GM19099 (cell line): Measurements from ENCODE around the gene CSRP2.

Experiments used
- POLR2A ChIP-seq: IDR thresholded peaks from 3 replicates; pipeline ENCODE4 v1.6.1; 2011; ENCODE audit warnings: low read depth; ENCODE audit not compliant: insufficient read length; ENCODE audit errors: extremely low read depth

CSRP2 gene

GRCh38 chr12:76901628-76902380 lies 23.0 kb upstream of the CSRP2 start:
- TF ChIP-seq POLR2A: no peak

DNA sequence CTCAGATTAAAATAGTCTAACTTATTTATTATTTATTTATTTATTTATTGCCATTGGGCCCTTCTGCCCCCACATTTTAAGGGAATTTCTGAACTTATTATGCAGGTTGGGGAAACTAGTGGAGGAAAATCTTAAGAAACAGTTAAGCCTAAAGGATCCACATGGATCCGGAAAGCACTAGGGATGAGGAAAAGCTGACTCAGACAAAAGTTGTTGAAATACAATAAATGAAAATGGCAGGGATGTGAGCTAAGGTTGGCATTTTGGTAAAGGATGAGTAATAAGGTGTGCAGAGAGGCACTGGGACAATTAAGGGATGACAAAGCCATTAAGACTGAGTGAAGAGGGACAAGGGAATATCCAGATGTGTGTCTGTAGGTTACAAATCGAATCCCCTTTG lies 20.7 kb upstream of the CSRP2 start:
- no peak for TF ChIP-seq POLR2A

DNA sequence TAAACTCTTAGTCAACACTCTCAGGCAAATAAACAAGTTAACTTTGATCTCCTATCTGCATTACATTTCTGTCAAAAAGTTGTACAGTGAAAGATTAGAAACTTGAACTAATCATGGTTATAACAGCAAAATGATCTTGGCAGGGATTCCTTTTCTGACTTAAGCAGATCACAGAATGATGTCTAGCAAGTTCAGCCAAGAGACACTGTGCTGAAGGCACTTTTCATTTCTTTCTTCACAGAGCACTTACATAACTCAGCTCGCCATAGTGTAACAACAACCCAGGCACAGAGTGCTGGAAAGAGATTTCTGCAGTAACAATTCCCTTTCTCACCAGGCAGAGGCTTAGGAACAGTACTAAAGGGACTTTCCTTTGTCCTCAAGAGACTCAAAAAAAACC lies 19.6 kb upstream of the CSRP2 start:
- TF ChIP-seq POLR2A: no peak

- TF ChIP-seq POLR2A: no peak
Measured at GRCh38 chr12:76896274-76896673, 17.5 kb upstream of the CSRP2 start.

DNA sequence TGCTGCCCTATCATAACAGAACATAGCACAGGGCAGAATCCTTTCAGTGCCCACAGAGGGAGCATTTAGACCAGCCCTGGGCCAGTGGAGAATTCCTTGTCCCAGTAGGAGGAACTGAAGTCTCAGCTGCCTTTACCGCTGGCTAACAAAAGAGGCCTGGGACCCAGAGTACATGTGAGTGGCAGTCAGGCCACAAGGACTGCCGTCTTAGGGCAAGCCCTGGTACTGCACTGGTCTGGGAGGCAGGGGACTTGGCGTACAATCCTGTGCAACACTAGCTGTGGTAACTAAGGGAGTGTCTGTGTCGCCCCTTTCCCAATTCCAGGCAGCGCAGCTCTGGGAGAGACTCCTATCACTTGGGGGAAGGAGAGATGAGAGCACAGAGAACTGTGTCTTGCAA lies 17.0 kb upstream of the CSRP2 start:
- no peak for TF ChIP-seq POLR2A

DNA sequence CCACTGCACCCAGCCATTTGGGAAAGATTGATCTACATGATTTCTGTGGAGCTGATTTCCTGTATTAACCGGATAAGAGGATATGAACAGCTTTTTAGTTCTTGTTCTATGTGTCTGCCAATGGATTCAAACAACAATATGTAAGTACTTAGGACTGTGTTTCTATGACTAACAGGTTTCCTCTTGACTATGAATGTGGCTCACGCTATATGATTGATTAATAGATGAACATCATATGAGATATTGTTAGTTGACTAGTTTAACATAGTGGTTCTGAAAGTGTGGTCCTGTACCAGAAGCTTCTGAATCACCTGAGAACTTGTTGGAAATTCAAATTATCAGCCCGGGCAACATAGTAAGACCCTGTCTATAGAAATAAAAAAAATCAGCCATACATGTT lies 12.8 kb upstream of the CSRP2 start:
- TF ChIP-seq POLR2A: no peak

- TF ChIP-seq POLR2A: no peak
Measured at GRCh38 chr12:76890151-76891143, 11.6 kb upstream of the CSRP2 start.

DNA sequence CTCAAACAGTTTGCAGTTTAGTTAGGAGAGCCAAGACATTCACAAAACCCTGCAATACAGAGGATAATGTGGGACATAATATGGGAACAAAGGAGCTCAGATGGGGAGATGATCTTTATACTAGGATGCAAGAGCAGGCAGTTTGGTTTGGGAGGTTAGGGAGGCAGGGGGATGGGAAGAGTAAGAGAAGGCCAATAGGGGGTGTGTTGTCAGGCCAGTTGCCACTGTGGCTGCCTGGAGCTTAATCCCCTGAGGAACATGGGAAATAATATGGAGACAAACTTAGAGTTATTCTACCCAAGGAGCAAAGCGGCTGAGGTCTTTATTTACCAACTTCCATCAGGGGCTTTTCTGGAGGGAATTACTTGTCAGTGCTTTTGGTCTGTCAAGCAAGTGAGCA lies 10.0 kb upstream of the CSRP2 start:
- TF ChIP-seq POLR2A: no peak

DNA sequence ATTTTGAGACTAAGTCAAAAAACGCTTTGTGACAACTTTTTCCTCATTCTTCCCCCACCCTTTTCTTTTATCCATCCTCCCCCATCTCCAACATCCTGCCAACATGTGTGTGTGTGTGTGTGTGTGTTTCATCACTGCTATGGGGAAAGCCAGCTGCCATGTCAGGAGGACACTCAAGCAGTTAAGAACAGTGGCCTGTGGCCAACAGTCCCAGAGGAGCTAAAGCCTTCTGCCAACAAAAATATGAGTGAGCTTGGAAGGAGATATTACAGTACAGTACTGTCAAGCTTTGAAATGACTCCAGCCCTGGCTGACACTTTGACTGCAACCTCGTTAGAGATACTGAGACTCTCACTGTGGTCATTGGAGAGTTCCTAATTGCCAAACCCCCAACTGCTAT lies 5.0 kb upstream of the CSRP2 start:
- no peak for TF ChIP-seq POLR2A

- TF ChIP-seq POLR2A: no peak
Measured at GRCh38 chr12:76883151-76883550, 4.3 kb upstream of the CSRP2 start.

DNA sequence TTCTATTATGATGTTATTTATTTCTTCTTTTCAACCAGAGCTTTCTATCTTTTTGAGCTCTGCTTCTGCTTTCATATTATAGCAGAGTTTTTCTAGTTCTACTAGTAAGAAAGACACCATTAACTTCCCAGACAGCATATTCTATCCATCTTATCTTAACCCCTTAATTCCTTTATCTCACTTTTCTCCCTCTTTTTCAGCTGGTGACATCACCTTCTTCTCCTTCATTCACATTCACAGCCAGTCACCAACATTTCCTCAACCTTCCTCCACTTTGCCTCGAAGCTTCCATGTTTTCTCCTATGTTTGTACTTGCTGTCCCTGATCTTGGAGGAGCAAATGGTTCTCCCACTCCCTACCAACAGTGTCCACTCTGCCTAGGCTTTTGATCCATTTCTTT lies 3.5 kb upstream of the CSRP2 start:
- no peak for TF ChIP-seq POLR2A

GRCh38 chr12:76881142-76881541 lies 2.3 kb upstream of the CSRP2 start:
- TF ChIP-seq POLR2A: no peak

- no peak for TF ChIP-seq POLR2A
Measured at GRCh38 chr12:76880519-76881023, 1.8 kb upstream of the CSRP2 start.

DNA sequence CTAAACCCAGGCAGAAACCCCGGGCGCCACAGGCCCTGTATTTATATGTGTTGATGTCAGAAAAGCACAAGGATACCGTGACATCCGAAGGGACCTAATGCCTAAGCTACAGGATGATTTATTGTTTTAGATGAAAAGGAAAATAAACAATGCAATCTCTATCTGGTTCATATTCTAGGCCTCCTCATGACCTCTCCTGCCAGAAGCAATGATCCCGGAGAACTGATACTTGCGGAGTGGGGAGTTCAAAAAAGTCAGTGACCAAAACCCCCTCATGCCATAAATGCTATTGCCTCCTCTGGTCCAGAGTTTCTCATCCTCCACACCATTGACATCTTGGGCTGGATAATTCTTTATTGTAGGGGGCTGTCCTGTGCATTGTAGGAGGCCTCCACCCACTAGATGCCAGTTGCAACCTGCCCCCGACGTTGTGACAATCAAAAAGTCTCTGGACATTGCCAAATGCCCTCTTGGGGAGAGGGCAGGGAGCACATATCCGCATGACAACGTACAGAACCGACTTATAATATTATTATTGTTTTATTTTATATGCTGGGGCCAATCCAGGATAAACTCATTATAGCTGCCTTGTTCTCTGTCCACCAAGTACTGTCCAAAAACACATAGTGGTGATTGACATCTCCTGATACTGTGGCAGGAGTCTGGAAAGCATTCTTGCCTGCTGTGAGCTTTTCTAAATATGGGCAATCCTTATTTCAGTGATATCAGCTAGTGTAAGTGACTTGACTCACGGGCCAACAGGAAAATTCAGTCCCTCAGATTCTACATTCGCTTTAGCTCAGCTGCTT lies 1.1 kb upstream of the CSRP2 start:
- no peak for TF ChIP-seq POLR2A
